GM12801 (cell line): ENCODE measurements around the gene RHOC.

Experiments
- CTCF ChIP-seq: IDR thresholded peaks from one replicate; pipeline ENCODE4 v1.5.1; 2011; ENCODE audit warnings: control low read depth; ENCODE audit not compliant: insufficient read length; ENCODE audit errors: extremely low read depth

Gene RHOC

GRCh38 chr1:112706505-112707220 is at the start of gene RHOC:
TSS of gene RHOC (minus strand) at chr1:112707127. CDS start at chr1:112703799, 3,328 bp downstream.
- TF ChIP-seq CTCF, result no peak

- TF ChIP-seq CTCF, result no peak
These were observed 47.2 kb upstream of the RHOC start for GRCh38 chr1:112754116-112754628.

GRCh38 chr1:112748396-112748795 is 41.5 kb upstream of the RHOC start:
- TF ChIP-seq CTCF, result no peak

- TF ChIP-seq CTCF, result no peak
These were observed 37.2 kb upstream of the RHOC start for GRCh38 chr1:112744009-112744578.

GRCh38 chr1:112743174-112744008 is 36.5 kb upstream of the RHOC start:
- no peak for TF ChIP-seq CTCF

- TF ChIP-seq CTCF, result no peak
These were observed 30.6 kb upstream of the RHOC start for GRCh38 chr1:112737573-112737972.

- TF ChIP-seq CTCF, result no peak
These were observed 28.8 kb upstream of the RHOC start for GRCh38 chr1:112735752-112736151.
